ENCODE data around the gene NCOA1. TPM values are rescaled to one million over a fixed set of nuclear protein-coding genes. Genes with fewer than 3 reads are reported as not detected.

The NCOA1 gene
- total RNA-seq, 2 experiments from 2014 or later: 35.5 to 40.6 TPM

- no peak for TF ChIP-seq CTCF (IDR thresholded peaks at IDR 0.05)
- no peak for DNase-seq
- intact Hi-C loops (cut with DNase I, micrococcal nuclease): no loop called here
- Mint-ChIP-seq H3K9me3 (no peaks in the 10 kb centered on the region), H3K27me3 (no peaks in the 10 kb centered on the region), H3K36me3 (ENCODE audit: low read depth) (peaks cover 59% of the 10 kb centered on the region), H3K27ac (no peak overlapping the region), H3K4me1 (ENCODE audit: low read depth) (no peaks in the 10 kb centered on the region), H3K4me3 (no peak overlapping the region)
- POLR2A ChIA-PET: no interaction called here
- no peaks in the 10 kb centered on the region for H3K9me3 ChIP-seq (ENCODE audit: control insufficient read depth in 1 of 2, insufficient read depth in 1 of 2, low read length in 2 of 2)
- CTCF ChIA-PET: interaction anchor here (0.8 kb wide), 1 partner anchor 9 kb away, joined by 3 read pairs; no protein-coding TSS in a partner anchor
- no peaks in the 10 kb centered on the region for H3K27me3 ChIP-seq (ENCODE audit: control insufficient read depth in 1 of 2, insufficient read depth in 2 of 2, low read length in 2 of 2)
- peaks cover 30% of the 10 kb centered on the region for H3K36me3 ChIP-seq (ENCODE audit: insufficient read depth, low read length)
- no peak overlapping the region for H3K27ac ChIP-seq (ENCODE audit: low read depth in 1 of 2, low read length in 2 of 2)
- no peak for ATAC-seq (ENCODE audit: poor library complexity)
- no peaks in the 10 kb centered on the region for H3K4me1 ChIP-seq (ENCODE audit: insufficient read depth, low read length)
- H3K4me3 ChIP-seq (ENCODE audit: low read length): no peak overlapping the region
Observed at GRCh38 chr2:24731923-24732322, 240.9 kb downstream of the NCOA1 start.

- CTCF ChIA-PET: no interaction called here
- TF ChIP-seq CTCF (IDR thresholded peaks at IDR 0.05): no peak
- no peaks in the 10 kb centered on the region for H3K27me3 ChIP-seq (ENCODE audit: control insufficient read depth in 1 of 2, insufficient read depth in 2 of 2, low read length in 2 of 2)
- no peaks in the 10 kb centered on the region for H3K27me3 Mint-ChIP-seq
- H3K36me3 Mint-ChIP-seq (ENCODE audit: low read depth): peaks cover 43% of the 10 kb centered on the region
- H3K27ac ChIP-seq (ENCODE audit: low read depth in 1 of 2, low read length in 2 of 2): no peak overlapping the region
- H3K4me3 Mint-ChIP-seq: no peak overlapping the region
- no peaks in the 10 kb centered on the region for H3K9me3 ChIP-seq (ENCODE audit: control insufficient read depth in 1 of 2, insufficient read depth in 1 of 2, low read length in 2 of 2)
- POLR2A ChIA-PET: no interaction called here
- no peaks in the 10 kb centered on the region for H3K9me3 Mint-ChIP-seq
- no peaks in the 10 kb centered on the region for H3K4me1 ChIP-seq (ENCODE audit: insufficient read depth, low read length)
- no peaks in the 10 kb centered on the region for H3K4me1 Mint-ChIP-seq (ENCODE audit: low read depth)
- H3K27ac Mint-ChIP-seq: no peak overlapping the region
- ATAC-seq (ENCODE audit: poor library complexity) (no peak), DNase-seq (no peak)
- peaks cover 9% of the 10 kb centered on the region for H3K36me3 ChIP-seq (ENCODE audit: insufficient read depth, low read length)
- intact Hi-C loops (cut with DNase I, micrococcal nuclease): no loop called here
- H3K4me3 ChIP-seq (ENCODE audit: low read length): no peak overlapping the region
Observed at GRCh38 chr2:24734741-24735140, 243.7 kb downstream of the NCOA1 start.

GRCh38 chr2:24739354-24740025 is 248.4 kb downstream of the NCOA1 start:
- no peak overlapping the region for H3K27ac Mint-ChIP-seq
- DNase-seq (peak in 1 of 14 experiments; percentile 55), ATAC-seq (ENCODE audit: poor library complexity) (no peak)
- peaks cover 59% of the 10 kb centered on the region for H3K36me3 Mint-ChIP-seq (ENCODE audit: low read depth)
- no peak overlapping the region for H3K4me3 Mint-ChIP-seq
- no peaks in the 10 kb centered on the region for H3K4me1 ChIP-seq (ENCODE audit: insufficient read depth, low read length)
- no peaks in the 10 kb centered on the region for H3K27me3 Mint-ChIP-seq
- no peak overlapping the region for H3K27ac ChIP-seq (ENCODE audit: low read depth in 1 of 2, low read length in 2 of 2)
- CTCF ChIA-PET: interaction anchor here (0.6 kb wide), 1 partner anchor 319 kb away, joined by 3 read pairs; no protein-coding TSS in a partner anchor
- no peaks in the 10 kb centered on the region for H3K9me3 ChIP-seq (ENCODE audit: control insufficient read depth in 1 of 2, insufficient read depth in 1 of 2, low read length in 2 of 2)
- H3K27me3 ChIP-seq (ENCODE audit: control insufficient read depth in 1 of 2, insufficient read depth in 2 of 2, low read length in 2 of 2): no peaks in the 10 kb centered on the region
- no peak for TF ChIP-seq CTCF (IDR thresholded peaks at IDR 0.05)
- no peak overlapping the region for H3K4me3 ChIP-seq (ENCODE audit: low read length)
- H3K9me3 Mint-ChIP-seq: no peaks in the 10 kb centered on the region
- intact Hi-C loops (cut with DNase I, micrococcal nuclease): no loop called here
- peaks cover 13% of the 10 kb centered on the region for H3K36me3 ChIP-seq (ENCODE audit: insufficient read depth, low read length)
- peaks cover 24% of the 10 kb centered on the region for H3K4me1 Mint-ChIP-seq (ENCODE audit: low read depth)
- POLR2A ChIA-PET: interaction anchor here (0.9 kb wide), 1 partner anchor 23 kb away, joined by 3 read pairs; no protein-coding TSS in a partner anchor

All from CD4-positive, alpha-beta T cell (primary cell).